Cerebellar cortex (tissue), 1 donor: ENCODE results near the gene PABPN1.
"Not testable (repeated sequence)": the region's sequence is repeated elsewhere in the genome, so short reads cannot be mapped to it uniquely, and the experiment has no call there.

Source experiments
- DNase-seq: peaks from one replicate; pipeline ENCODE4 v3.0.0-alpha.2; 2015; ENCODE audit warnings: low spot score

PABPN1 gene

DNA sequence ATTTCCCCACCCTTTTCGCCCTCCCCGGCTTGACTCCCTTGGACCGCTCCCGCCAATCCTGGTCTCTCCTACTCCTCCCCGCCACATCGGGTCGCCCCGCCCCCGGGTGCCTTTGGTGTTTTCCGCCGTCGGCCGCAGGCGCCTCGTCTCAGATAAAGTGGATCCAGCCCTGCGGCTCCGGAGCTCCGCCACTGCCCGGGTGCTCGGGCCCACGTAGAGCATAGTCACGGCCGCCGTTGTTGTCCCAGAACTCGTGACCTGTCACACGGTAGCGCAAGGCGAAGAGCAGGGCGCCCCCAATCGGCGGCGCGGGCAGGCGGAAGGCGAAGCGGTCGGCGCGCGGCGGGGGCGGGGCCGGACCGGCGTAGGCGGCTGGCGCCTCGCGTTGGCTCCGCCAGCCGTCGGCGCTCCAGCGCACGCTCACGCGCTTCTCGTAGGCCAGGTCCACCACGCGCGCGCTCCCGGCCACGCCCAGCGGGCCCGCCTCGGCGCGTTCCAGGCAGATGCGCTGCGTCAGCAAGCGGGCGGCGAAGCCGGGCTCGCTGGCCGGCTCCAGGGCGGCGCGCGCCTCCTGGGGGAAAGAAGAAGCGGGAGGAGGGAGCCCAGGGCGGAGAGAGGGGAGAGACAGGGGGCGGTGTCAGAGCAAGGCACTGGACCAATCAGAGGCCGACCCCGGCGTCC lies 19.8 kb upstream of the PABPN1 start:
- DNase-seq: peak; percentile 97

DNA sequence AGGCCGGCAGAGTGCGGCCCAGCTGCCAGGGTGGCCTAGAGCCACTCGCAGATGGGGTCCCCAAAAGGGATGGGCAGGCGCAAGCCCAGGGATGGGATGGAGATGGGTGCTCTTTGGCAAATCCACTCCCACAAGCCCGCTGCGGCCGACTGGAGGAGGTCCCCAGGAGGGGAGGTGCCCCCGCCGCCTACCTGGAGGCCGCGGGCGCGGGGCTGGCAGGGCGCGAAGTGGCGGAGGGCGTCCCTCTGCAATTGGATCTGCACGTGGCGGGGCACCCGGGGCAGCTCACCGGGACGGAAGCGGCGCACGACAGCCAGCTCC lies 19.3 kb upstream of the PABPN1 start:
- DNase-seq: no peak

DNA sequence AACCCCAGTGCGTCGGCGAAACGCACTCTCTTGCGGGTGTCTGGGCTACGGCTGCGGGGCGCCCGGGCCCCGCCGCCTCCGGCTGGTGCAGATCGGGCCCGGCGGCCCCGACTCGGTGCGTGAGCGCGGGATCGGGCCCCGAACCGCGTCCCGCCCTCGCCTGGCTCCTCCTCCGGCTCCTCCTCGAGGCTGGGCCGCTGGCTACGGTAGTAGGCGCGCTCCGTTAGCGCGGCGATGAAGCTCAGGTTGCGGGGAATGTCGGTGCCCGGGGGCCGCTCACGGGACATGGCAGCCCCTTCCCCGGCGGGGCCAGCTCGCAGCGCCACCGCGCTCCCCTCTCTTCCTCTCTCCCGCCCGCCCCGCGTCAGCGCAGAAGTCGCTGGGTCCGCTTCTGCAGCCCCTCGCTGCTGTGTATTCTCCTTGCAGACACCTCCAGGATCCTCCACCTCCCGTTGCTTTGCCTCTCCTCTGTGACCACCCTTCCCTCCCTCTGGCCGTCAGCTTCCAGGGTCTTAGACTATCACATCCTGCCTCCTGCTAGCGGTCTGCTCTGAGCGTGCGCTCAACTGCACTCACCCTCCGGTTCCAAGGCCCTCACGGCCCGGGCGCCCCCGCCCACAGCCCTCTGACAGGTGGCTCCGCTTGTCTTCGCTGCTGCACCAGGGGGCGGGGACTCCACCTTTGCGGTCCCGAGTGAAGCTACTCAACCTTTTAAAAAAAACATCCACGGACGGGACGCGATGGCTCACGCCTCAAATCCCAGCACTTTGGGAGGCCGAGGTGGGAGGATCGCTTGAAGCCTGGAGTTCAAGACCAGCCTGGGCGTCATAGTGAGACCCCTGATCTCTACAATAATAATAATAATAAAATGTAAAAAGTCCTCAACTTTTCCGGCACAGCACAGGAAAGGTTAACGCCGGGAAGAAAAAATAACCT lies 18.7 kb upstream of the PABPN1 start, which contains the start of gene PPP1R3E:
Gene PPP1R3E (minus strand): TSS at position 570 of the 936 bp plus-strand sequence. CDS start 283 bp downstream, at position 287.
- peak; percentile 73 for DNase-seq

DNA sequence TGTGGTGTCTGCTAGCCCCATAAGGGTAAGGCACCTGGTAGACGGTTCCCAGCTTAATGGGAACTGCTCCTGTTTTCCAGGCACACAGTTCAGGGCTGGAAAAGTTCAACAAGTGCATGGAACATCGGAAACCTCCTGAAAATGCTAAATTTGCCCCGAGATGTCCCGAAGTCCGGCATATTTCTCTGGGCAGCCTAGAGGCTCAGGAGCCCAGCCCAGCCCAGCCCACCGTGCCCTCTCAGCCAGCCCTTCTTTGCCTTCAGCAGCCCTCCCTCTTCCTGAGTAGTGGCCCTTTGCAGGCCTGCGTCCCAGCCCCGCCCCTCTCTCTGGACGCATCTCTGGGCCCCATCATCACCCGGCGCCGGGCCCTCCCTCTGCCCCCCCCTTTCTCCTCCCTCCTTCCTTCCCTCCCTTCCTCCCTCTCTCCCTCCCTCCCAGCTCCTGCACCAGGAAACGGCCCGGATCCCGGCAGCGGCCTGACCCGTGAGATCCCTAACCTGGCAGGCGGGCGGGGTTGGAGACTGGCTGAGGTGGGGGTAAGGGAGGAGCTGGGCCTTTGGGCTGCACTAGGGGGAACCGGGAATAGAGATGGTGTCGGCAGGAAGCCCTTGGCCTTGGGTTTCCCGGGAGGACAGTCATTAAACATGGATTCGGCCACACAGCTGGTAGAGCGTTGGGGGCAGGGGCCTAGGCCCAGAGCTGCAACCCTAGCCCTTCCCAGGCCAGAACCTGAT lies 14.7 kb upstream of the PABPN1 start, which contains the start of gene BCL2L2:
Gene BCL2L2 (plus strand): TSS at position 422 of the 734 bp plus-strand sequence. CDS start 935 bp downstream, outside the sequence.
- DNase-seq: peak; percentile 93

DNA sequence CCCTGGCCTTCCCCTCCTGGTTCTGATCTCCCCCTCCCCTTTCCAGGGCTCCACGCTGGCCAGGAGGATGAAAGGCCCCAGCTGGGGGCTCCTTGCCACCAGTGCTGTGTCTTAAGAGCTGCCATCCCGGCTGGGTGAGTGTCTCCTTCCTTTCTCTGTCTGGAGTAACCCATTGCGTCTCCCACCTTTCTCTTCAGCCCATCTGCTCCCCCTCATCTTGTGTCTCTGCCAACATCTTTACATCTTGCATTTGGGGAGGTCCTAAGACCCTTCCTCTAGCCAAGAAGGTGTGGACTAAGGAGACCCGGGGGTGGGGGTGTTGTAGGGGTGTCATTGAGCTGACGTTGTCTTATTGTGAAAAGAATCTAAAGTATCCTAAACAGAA lies 14.1 kb upstream of the PABPN1 start:
- no peak for DNase-seq

DNA sequence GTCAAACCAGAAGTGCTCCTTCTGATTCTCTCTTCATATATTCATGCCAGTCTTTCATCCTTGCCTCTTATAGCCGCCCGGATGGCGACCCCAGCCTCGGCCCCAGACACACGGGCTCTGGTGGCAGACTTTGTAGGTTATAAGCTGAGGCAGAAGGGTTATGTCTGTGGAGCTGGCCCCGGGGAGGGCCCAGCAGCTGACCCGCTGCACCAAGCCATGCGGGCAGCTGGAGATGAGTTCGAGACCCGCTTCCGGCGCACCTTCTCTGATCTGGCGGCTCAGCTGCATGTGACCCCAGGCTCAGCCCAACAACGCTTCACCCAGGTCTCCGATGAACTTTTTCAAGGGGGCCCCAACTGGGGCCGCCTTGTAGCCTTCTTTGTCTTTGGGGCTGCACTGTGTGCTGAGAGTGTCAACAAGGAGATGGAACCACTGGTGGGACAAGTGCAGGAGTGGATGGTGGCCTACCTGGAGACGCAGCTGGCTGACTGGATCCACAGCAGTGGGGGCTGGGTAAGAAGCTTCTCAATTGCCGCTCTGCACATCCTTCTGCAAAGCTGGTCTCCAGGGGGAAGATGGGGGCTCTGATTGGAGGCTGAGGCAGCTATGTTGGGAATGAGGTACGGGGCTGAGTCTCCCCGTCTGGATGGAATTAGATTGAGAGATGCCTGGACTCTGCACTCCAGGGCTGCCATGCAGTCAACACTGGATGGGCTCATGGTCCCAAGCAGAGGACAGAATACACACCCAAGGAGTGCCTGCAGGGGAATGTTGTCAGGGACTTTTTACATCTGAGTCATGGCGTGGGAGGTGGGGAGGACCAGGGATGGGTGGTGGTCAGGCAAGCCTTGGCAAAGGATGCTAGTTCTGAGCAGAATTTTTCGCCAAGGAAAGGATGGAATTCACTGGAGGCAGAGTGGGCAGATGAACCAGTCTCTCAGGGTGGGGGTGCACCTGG lies 13.3 kb upstream of the PABPN1 start:
- DNase-seq: no peak

DNA sequence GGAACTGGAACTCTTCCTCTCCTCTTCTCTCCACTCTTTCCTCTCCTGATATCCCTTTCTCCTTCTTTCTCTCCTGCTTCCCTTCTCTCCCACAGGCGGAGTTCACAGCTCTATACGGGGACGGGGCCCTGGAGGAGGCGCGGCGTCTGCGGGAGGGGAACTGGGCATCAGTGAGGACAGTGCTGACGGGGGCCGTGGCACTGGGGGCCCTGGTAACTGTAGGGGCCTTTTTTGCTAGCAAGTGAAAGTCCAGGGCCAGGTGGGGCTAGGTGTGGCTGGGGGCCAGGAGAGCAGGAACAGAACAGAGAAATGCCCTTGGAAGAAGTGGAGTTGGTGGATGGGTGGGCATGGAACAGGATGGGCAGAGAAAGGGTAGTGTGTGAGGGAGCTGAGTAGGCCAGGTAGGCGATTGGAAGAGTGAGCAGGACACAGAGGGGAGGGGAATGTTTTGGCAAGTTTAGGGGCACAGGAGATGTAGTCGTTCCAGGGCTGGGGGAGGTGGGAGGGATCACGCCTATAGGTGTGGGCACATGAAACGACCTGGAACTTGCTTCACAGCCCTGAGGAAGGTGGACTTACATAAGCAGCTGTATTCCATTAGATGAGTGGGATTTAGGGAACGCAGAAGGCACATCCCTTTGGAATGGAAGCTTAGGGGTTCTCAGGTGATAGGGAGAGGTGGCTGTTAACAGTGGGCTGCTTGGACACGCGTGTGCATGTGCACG lies 12.4 kb upstream of the PABPN1 start:
- DNase-seq: no peak

DNA sequence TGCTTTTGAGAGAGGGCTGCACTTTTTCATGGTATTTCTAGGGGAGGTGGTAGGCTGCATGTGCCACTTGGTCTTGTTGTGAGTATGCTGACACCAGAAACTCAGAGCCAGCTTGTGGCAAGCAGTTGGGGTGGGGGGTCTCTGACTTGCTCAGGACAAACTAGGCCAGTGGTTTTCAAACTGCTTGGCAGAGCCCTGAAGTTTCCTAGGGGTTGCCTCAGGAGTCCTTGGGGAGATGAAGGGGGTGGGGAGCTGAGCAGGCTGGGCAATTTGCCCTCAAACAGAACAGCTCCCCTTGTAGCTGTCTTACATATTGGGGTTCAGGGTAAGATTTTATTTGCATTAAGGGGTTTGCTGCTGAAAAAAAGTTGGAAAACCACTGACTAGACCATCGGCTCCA lies 10.7 kb upstream of the PABPN1 start:
- DNase-seq: no peak

DNA sequence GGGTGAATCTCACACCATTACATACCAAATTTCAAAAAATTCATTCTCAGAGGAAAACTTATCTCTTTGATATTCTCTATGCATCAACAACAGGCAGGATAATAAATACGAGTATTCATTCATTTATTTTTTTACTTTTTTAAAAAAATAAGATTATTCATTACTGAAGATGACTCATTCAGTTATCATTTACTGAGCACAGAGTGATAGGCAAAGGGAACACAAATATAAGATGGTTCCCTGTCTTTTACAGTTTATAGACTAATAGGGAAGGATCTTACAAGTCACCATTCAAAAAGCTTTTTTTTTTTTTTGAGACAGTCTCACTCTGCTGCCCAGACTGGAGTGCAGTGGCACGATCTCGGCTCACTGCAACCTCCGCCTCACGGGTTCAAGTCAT lies 5.0 kb upstream of the PABPN1 start:
- DNase-seq: no peak

DNA sequence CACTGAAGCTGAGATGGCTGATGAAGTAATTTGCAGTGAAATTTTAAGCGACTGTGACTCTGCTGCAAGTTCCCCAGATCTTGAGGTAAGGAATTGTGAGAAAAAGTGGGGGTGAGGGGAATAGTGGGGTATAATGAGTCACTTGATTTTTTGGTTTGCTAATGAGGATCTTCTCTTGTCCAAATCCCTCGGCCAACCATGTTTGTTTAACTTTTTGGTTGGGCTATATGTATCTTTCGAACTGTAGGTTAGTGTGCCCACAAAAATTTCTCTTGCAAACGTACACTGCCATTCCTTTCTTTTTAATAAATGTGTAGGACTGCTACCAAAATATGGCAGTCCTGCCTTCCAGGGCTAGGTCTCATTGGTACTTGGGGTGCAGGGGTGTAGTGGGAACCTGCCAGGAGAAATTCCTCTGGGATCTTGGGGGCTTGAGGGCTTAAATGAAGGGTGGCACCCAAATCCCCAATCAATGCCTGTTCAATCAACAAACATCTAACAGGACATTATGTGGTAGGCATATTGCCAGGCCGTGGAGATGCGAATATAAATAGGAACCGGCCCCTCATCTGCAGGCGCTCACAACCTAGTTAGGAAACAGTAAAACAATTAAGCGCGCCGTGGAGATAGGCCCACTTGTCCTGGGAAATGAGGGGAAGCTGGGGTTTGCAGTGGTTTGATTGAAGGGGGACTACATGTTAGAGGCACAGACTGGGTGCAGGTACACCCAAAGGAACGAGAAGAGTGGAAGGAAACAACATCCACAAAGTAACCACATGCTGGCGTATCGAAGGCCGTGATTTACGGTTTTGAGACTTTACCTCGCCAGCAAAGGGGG lies 1.3 kb upstream of the PABPN1 start:
- no peak for DNase-seq

DNA sequence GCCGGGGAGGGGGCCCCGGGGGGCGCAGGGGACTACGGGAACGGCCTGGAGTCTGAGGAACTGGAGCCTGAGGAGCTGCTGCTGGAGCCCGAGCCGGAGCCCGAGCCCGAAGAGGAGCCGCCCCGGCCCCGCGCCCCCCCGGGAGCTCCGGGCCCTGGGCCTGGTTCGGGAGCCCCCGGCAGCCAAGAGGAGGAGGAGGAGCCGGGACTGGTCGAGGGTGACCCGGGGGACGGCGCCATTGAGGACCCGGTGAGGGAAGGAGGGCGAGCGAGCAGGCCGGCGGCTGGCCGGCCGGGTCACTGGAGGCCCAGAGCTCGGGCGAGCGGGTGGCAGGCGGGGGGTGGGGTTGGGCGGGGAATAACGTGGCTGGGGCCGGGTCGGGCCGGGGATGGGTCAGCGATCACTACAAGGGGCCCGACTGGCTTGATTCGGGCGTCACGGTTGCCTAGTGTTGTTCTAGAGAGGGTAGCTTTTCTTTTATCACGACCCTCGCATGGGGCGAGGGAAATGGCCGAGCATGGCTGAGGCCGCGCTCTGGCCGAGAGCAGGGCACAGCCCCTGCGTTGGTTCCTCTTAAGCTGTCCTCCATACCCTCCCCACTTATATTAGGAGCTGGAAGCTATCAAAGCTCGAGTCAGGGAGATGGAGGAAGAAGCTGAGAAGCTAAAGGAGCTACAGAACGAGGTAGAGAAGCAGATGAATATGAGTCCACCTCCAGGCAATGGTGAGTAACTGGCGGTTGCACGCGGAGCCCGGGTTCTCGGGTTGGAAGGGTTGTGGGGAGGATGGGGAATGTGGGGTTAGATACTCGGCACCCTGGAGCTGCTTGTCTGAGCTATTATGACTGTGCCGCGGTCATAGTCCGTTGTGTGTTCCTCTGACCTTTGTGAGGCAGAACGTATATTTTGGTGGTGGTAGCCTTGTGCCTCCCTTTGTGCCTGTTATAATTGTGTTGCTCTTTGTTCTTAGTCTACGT lies 603 bp downstream of the PABPN1 start:
- DNase-seq: no peak

DNA sequence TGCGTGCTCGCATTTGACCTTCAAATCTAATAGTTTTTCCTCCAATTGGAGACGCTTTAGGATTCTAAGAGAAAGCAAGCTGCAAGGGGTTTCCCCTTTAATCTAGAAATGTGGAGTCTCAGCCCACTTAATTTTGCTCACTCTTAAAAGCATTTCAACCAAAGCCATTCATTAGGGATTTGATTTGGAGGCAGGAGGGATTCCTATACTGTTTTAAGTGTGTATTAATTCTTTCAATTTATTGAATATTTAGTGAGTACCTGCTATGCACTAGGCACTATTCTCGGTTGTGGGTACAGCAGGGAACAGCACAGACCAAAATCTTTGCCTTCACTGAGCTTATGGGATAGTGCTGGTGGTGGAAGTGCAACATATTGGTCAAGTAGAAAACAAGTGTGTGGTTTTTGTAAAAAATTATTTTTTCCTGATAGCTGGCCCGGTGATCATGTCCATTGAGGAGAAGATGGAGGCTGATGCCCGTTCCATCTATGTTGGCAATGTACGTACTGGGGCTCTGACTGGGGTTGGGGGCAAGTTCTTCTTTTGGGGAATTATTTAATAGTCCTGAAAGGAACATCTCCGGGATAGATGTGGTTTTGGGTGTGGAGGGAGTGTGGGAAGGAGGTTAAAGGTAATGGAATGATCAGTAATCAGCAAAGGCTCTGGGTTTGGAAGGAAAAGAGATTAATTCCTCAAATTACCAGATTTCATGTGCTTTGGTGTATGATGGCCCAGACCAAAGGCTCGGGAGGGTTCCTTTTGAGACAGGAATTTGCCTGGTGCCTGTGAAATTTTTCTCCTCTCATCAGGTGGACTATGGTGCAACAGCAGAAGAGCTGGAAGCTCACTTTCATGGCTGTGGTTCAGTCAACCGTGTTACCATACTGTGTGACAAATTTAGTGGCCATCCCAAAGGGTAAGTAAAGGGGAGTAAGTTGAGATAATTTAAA lies 1.6 kb downstream of the PABPN1 start:
- no peak for DNase-seq

DNA sequence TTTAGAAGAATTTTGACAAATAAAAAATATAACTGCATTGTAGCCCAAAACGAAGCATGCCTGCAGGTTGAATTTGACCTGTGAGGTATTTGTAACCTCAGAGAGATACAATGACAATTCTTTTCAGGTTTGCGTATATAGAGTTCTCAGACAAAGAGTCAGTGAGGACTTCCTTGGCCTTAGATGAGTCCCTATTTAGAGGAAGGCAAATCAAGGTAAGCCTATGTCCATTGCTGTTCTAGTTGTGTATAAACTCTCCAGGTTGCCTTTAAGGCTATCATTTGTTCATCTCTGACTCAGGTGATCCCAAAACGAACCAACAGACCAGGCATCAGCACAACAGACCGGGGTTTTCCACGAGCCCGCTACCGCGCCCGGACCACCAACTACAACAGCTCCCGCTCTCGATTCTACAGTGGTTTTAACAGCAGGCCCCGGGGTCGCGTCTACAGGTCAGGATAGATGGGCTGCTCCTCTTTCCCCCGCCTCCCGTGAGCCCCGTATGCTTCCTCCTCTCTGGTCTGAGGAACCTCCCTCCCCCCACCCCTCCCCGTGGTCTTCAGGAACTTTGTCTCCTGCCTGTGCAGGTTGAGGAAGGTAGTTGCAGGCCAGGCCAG lies 2.7 kb downstream of the PABPN1 start:
- DNase-seq: no peak

DNA sequence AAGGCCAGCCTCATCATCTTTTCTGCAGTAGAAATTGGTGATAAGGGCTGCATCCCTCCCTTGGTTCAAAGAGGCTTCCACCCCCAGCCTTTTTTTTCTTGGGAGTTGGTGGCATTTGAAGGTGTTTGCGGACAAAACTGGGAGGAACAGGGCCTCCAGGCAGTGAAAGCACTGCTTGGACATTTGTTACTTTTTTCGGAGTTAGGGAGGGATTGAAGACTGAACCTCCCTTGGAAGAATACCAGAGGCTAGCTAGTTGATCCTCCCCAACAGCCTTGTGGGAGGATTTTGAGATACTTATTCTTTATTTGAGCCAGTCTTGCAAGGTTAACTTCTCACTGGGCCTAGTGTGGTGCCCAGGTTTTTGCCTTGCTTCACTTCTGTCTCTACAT lies 3.2 kb downstream of the PABPN1 start:
- DNase-seq: no peak

DNA sequence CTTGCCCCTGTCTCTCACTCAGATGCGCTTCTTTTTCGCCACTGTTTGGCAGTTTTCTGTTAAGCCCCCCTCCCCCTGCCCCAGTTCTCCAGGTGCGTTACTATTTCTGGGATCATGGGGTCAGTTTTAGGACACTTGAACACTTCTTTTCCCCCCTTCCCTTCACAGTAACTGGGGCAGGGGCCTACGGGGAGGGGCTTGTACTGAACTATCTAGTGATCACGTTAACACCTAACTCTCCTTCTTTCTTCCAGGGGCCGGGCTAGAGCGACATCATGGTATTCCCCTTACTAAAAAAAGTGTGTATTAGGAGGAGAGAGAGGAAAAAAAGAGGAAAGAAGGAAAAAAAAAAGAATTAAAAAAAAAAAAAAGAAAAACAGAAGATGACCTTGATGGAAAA lies 3.7 kb downstream of the PABPN1 start:
- no peak for DNase-seq

DNA sequence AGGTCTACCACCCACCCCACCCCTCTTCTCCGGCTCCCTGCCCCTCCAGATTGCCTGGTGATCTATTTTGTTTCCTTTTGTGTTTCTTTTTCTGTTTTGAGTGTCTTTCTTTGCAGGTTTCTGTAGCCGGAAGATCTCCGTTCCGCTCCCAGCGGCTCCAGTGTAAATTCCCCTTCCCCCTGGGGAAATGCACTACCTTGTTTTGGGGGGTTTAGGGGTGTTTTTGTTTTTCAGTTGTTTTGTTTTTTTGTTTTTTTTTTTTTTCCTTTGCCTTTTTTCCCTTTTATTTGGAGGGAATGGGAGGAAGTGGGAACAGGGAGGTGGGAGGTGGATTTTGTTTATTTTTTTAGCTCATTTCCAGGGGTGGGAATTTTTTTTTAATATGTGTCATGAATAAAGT lies 4.5 kb downstream of the PABPN1 start:
- DNase-seq: not testable (repeated sequence)
